Upper lobe of left lung (tissue), 6 donors: ENCODE measurements around the gene TSPAN11. TPM values are rescaled to one million over a fixed set of nuclear protein-coding genes. Genes with fewer than 3 reads are reported as not detected.

Experiments
- ATAC-seq, 2 donors: fragments of 200-7000 bp; cut with Tn5 transposase; one replicate each; pipeline ENCODE4 v1.9.1; 2022; ENCODE audit warnings: mild to moderate bottlenecking in 2 of 2, moderate library complexity in 2 of 2; ENCODE audit not compliant: low FRiP score in 2 of 2
- DNase-seq, 2 donors: peaks; one replicate each; pipeline ENCODE4 v3.0.0-alpha.2; 2019 to 2020
- H3K27ac ChIP-seq, 4 donors: fragments of 200-600 bp; sonication (generic); one replicate each; pipeline ENCODE4 v1.5.1; 2016 to 2019
- H3K27me3 ChIP-seq, 4 donors: fragments of 200-600 bp; sonication (generic); one replicate each; pipeline ENCODE4 v1.5.1; 2017 to 2019
- H3K36me3 ChIP-seq, 4 donors: fragments of 200-600 bp; sonication (generic); one replicate each; pipeline ENCODE4 v1.5.1; 2016 to 2019
- H3K4me1 ChIP-seq, 4 donors: fragments of 200-600 bp; sonication (generic); one replicate each; pipeline ENCODE4 v1.5.1; 2018 to 2019
- H3K4me3 ChIP-seq, 4 donors: fragments of 200-600 bp; sonication (generic); one replicate each; pipeline ENCODE4 v1.5.1; 2017 to 2019; ENCODE audit warnings: mild to moderate bottlenecking in 2 of 4, moderate library complexity in 1 of 4
- H3K9me3 ChIP-seq, 4 donors: fragments of 200-600 bp; sonication (generic); one replicate each; pipeline ENCODE4 v1.5.1; 2018 to 2019
- CTCF ChIP-seq, 6 experiments: fragments of 450-650 bp in 4 of 6; fragments of 200-600 bp in 2 of 6; sonication (generic) in 2 of 6; IDR thresholded peaks; one replicate each; pipeline ENCODE4 v1.5.1; 2016 to 2019; ENCODE audit warnings: antibody characterized with exemption in 6 of 6
- EP300 ChIP-seq, 4 donors: sonication (generic); formaldehyde crosslinking; IDR thresholded peaks; one replicate each; pipeline ENCODE4 v1.5.1; 2017; ENCODE audit warnings: antibody characterized with exemption in 4 of 4, control low read depth in 2 of 4
- POLR2A ChIP-seq, 4 donors: fragments of 450-650 bp; IDR thresholded peaks; one replicate each; pipeline ENCODE4 v1.5.1; 2016 to 2017; ENCODE audit warnings: antibody characterized with exemption in 4 of 4, mild to moderate bottlenecking in 2 of 4
- POLR2AphosphoS5 ChIP-seq, 2 donors: sonication (generic); formaldehyde crosslinking; IDR thresholded peaks; one replicate each; pipeline ENCODE4 v1.5.1; 2017; ENCODE audit warnings: antibody characterized with exemption in 2 of 2
- WGBS, 2 donors: methylation state at CpG; one replicate each; pipeline ENCODE4 v1.1.5; 2017 to 2018; 5-methylcytosine and 5-hydroxymethylcytosine counted together
- total RNA-seq, 6 donors: library from RNA; depleted of rRNA in 4 of 6; stranded (reverse); fragments of >200 nt in 4 of 6; gene quantifications; one replicate each; pipeline versions ENCODE4 v1.1.0 to v1.2.1, GENCODE V29; 2016 to 2021
- donor health status: DM: no; HTN: no; CAD: no; lungs with moderate emphysema.
- donor health status: DM: no; HTN: yes; CAD: no; lungs with severe emphysema.

Gene TSPAN11
- total RNA-seq, 6 donors from 2014 or later: 1.0 to 9.7 (median 3.5) TPM

GRCh38 chr12:30942486-30942885 is 15.9 kb downstream of the TSPAN11 start:
- DNase-seq (no peak), ATAC-seq (no peak)
- no peak for TF ChIP-seq EP300 (IDR thresholded peaks at IDR 0.05)
- TF ChIP-seq POLR2AphosphoS5 (IDR thresholded peaks at IDR 0.05): no peak
- no peak for TF ChIP-seq CTCF (IDR thresholded peaks at IDR 0.05)
- TF ChIP-seq POLR2A (IDR thresholded peaks at IDR 0.05): no peak
- no peak overlapping the region for H3K4me3 ChIP-seq
- H3K27me3 ChIP-seq: no peaks in the 10 kb centered on the region
- H3K36me3 ChIP-seq: no peaks in the 10 kb centered on the region
- no peaks in the 10 kb centered on the region for H3K9me3 ChIP-seq
- 72 to 89% methylated on average over 1 of the region's 1 CpG for WGBS, 2 donors
- no peak overlapping the region for H3K27ac ChIP-seq
- no peaks in the 10 kb centered on the region for H3K4me1 ChIP-seq

GRCh38 chr12:30942936-30943335 is 16.4 kb downstream of the TSPAN11 start:
- H3K9me3 ChIP-seq: no peaks in the 10 kb centered on the region
- H3K27me3 ChIP-seq: no peaks in the 10 kb centered on the region
- 74 to 76% methylated on average over 3 to 7 of the region's 7 CpGs for WGBS, 2 donors
- ATAC-seq (no peak), DNase-seq (no peak)
- H3K27ac ChIP-seq: no peak overlapping the region
- H3K4me3 ChIP-seq: no peak overlapping the region
- TF ChIP-seq EP300 (IDR thresholded peaks at IDR 0.05): no peak
- TF ChIP-seq POLR2A (IDR thresholded peaks at IDR 0.05): no peak
- TF ChIP-seq CTCF (IDR thresholded peaks at IDR 0.05): no peak
- TF ChIP-seq POLR2AphosphoS5 (IDR thresholded peaks at IDR 0.05): no peak
- H3K36me3 ChIP-seq: no peaks in the 10 kb centered on the region
- no peaks in the 10 kb centered on the region for H3K4me1 ChIP-seq

GRCh38 chr12:30945443-30946164 is 19.1 kb downstream of the TSPAN11 start:
- TF ChIP-seq POLR2A (IDR thresholded peaks at IDR 0.05) (no peak), CTCF (IDR thresholded peaks at IDR 0.05) (no peak), POLR2AphosphoS5 (IDR thresholded peaks at IDR 0.05) (no peak), EP300 (IDR thresholded peaks at IDR 0.05) (no peak)
- H3K4me3 ChIP-seq: no peak overlapping the region
- no peaks in the 10 kb centered on the region for H3K27me3 ChIP-seq
- DNase-seq (no peak), ATAC-seq (peak in 1 of 2 donors; percentile 5)
- no peaks in the 10 kb centered on the region for H3K36me3 ChIP-seq
- H3K27ac ChIP-seq: no peak overlapping the region
- WGBS, 2 donors: 93 to 94% methylated on average over 5 to 11 of the region's 11 CpGs
- H3K9me3 ChIP-seq: no peaks in the 10 kb centered on the region
- no peaks in the 10 kb centered on the region for H3K4me1 ChIP-seq

- H3K36me3 ChIP-seq: no peaks in the 10 kb centered on the region
- no peaks in the 10 kb centered on the region for H3K27me3 ChIP-seq
- H3K4me1 ChIP-seq: no peaks in the 10 kb centered on the region
- H3K9me3 ChIP-seq: no peaks in the 10 kb centered on the region
- no peak overlapping the region for H3K4me3 ChIP-seq
- TF ChIP-seq POLR2A (IDR thresholded peaks at IDR 0.05): no peak
- TF ChIP-seq CTCF (IDR thresholded peaks at IDR 0.05): no peak
- TF ChIP-seq EP300 (IDR thresholded peaks at IDR 0.05): no peak
- no peak for TF ChIP-seq POLR2AphosphoS5 (IDR thresholded peaks at IDR 0.05)
- 74 to 86% methylated on average over 6 of the region's 6 CpGs for WGBS, 2 donors
- ATAC-seq (no peak), DNase-seq (peak in 1 of 2 donors; percentile 25)
- H3K27ac ChIP-seq: no peak overlapping the region
Observed at GRCh38 chr12:30952015-30952414, 25.5 kb downstream of the TSPAN11 start.

- no peaks in the 10 kb centered on the region for H3K9me3 ChIP-seq
- ATAC-seq (no peak), DNase-seq (no peak)
- no peak overlapping the region for H3K4me3 ChIP-seq
- TF ChIP-seq POLR2A (IDR thresholded peaks at IDR 0.05) (no peak), POLR2AphosphoS5 (IDR thresholded peaks at IDR 0.05) (no peak), EP300 (IDR thresholded peaks at IDR 0.05) (no peak), CTCF (IDR thresholded peaks at IDR 0.05) (no peak)
- no peak overlapping the region for H3K27ac ChIP-seq
- no peaks in the 10 kb centered on the region for H3K36me3 ChIP-seq
- no peaks in the 10 kb centered on the region for H3K4me1 ChIP-seq
- no peaks in the 10 kb centered on the region for H3K27me3 ChIP-seq
- WGBS, 2 donors: 90 to 100% methylated on average over 2 of the region's 2 CpGs
Observed at GRCh38 chr12:30953257-30953656, 26.7 kb downstream of the TSPAN11 start.
